ENCODE data around the gene SETD1A.

Gene SETD1A

GRCh38 chr16:31001507-31002249 lies 44.1 kb downstream of the SETD1A start:
- no peak overlapping the region for H3K4me3 ChIP-seq (ENCODE audit: extremely low read depth, insufficient read depth, low read length, poor library complexity, severe bottlenecking)
- peaks cover 26% of the 10 kb centered on the region for H3K4me1 ChIP-seq (ENCODE audit: control insufficient read depth, insufficient read depth, low read length, poor library complexity, severe bottlenecking)
- H3K36me3 ChIP-seq (ENCODE audit: control insufficient read depth, insufficient read depth, low read length), result no peaks in the 10 kb centered on the region
- no peaks in the 10 kb centered on the region for H3K9me3 ChIP-seq (ENCODE audit: control insufficient read depth, low read length)
- WGBS, 2 experiments (ENCODE audit: insufficient coverage in 2 of 2), result 79 to 81% methylated on average over 12 to 15 of the region's 16 CpGs
- no peak overlapping the region for H3K27ac ChIP-seq (ENCODE audit: low read depth, low read length, severe bottlenecking)

- no peak overlapping the region for H3K4me3 ChIP-seq (ENCODE audit: extremely low read depth, insufficient read depth, low read length, poor library complexity, severe bottlenecking)
- peaks cover 27% of the 10 kb centered on the region for H3K4me1 ChIP-seq (ENCODE audit: control insufficient read depth, insufficient read depth, low read length, poor library complexity, severe bottlenecking)
- no peak overlapping the region for H3K27ac ChIP-seq (ENCODE audit: low read depth, low read length, severe bottlenecking)
- 87 to 94% methylated on average over 8 to 9 of the region's 10 CpGs for WGBS, 2 experiments (ENCODE audit: insufficient coverage in 2 of 2)
- no peaks in the 10 kb centered on the region for H3K9me3 ChIP-seq (ENCODE audit: control insufficient read depth, low read length)
- H3K36me3 ChIP-seq (ENCODE audit: control insufficient read depth, insufficient read depth, low read length), result no peaks in the 10 kb centered on the region
These were observed 44.7 kb downstream of the SETD1A start for GRCh38 chr16:31002250-31002700.

DNA sequence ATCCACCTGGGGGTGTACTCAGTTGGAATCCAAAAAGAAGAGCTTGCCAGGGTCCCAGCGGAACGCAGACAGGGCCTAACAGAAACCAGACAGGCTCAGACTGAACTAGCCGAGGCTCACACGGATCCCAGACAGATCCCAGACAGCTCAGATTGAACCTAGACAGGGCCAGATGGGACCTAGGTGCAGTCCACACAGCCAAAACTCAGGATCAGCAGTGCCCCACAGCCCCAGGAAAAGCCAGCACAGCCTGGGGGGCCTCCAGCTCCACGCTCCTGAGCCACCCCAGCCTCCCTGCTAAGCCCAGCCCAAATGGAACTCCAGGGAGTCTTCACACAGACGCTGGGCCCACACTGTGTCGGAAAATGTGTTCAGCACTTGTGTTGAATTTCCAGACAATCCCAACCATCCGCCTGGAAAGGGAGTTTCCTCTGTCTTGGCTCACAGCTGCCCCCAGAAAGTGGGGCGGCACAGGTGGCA lies 45.3 kb downstream of the SETD1A start:
- H3K9me3 ChIP-seq (ENCODE audit: control insufficient read depth, low read length), result no peaks in the 10 kb centered on the region
- no peak overlapping the region for H3K27ac ChIP-seq (ENCODE audit: low read depth, low read length, severe bottlenecking)
- peaks cover 29% of the 10 kb centered on the region for H3K4me1 ChIP-seq (ENCODE audit: control insufficient read depth, insufficient read depth, low read length, poor library complexity, severe bottlenecking)
- 79 to 80% methylated on average over 8 to 9 of the region's 9 CpGs for WGBS, 2 experiments (ENCODE audit: insufficient coverage in 2 of 2)
- H3K4me3 ChIP-seq (ENCODE audit: extremely low read depth, insufficient read depth, low read length, poor library complexity, severe bottlenecking), result no peak overlapping the region
- no peaks in the 10 kb centered on the region for H3K36me3 ChIP-seq (ENCODE audit: control insufficient read depth, insufficient read depth, low read length)

- Histone ChIP-seq H3K36me3 (ENCODE audit: control insufficient read depth, insufficient read depth, low read length) (no peaks in the 10 kb centered on the region), H3K4me1 (ENCODE audit: control insufficient read depth, insufficient read depth, low read length, poor library complexity, severe bottlenecking) (peaks cover 22% of the 10 kb centered on the region), H3K9me3 (ENCODE audit: control insufficient read depth, low read length) (no peaks in the 10 kb centered on the region), H3K27ac (ENCODE audit: low read depth, low read length, severe bottlenecking) (no peak overlapping the region), H3K4me3 (ENCODE audit: extremely low read depth, insufficient read depth, low read length, poor library complexity, severe bottlenecking) (no peak overlapping the region)
- 94 to 100% methylated on average over 5 of the region's 6 CpGs for WGBS, 2 experiments (ENCODE audit: insufficient coverage in 2 of 2)
These were observed 46.2 kb downstream of the SETD1A start for GRCh38 chr16:31003744-31004143.

DNA sequence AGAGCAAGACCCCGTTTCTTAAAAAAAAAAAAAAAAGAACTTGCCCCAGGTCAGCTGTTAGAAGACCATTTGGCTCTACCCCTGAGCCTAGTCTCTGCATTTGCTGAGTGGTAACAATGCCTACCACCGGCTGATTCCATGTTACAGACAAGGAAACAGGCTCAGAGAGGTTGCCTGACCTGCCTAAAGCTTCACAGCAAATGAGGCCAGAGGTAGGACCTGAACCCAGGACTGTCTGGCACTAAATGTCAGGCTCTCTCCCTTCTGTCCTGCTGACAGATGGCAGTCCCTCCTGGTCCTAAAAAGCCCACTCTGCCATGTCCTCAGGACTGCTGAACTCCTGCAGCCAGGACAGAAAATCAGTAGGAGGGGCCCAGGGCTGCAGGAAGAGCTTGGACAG lies 47.1 kb downstream of the SETD1A start:
- 80 to 96% methylated on average over 2 of the region's 2 CpGs for WGBS, 2 experiments (ENCODE audit: insufficient coverage in 2 of 2)
- H3K4me3 ChIP-seq (ENCODE audit: extremely low read depth, insufficient read depth, low read length, poor library complexity, severe bottlenecking), result no peak overlapping the region
- H3K27ac ChIP-seq (ENCODE audit: low read depth, low read length, severe bottlenecking), result no peak overlapping the region
- H3K9me3 ChIP-seq (ENCODE audit: control insufficient read depth, low read length), result no peaks in the 10 kb centered on the region
- H3K4me1 ChIP-seq (ENCODE audit: control insufficient read depth, insufficient read depth, low read length, poor library complexity, severe bottlenecking), result peaks cover 17% of the 10 kb centered on the region
- no peaks in the 10 kb centered on the region for H3K36me3 ChIP-seq (ENCODE audit: control insufficient read depth, insufficient read depth, low read length)

DNA sequence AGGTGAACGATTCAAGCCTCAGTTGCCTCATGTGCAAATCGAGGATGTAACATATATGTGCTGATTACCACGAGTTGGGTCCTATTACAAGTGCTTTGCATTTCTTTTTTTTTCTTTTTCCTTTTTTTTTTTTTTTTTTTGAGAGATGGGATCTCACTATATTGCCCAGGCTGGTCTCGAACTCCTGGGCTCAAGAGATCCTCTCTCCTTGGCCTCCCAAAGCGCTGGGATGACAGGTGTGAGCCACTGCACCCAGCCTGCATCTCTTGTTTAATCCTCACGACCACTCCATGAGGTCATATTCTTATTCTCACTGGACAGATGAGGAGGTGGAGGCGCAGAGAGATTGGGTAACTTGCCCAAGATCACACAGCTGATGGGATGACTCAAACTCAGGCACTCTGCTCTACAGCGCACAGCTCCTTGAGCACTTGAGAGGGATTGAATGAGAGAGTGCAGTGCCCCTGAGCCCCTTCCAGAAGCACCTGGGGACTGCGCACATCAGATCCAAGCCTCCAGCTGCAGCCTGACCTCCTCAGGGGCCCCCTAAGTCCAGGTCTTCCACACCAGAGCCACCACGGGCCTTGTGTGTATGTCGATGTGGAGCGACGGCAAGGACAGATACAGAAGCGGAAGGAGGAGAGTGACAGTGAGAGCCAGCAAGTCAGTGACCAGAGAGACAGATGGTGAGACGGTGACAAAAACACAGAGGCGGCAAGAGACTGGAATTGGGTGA lies 48.0 kb downstream of the SETD1A start:
- H3K4me3 ChIP-seq (ENCODE audit: extremely low read depth, insufficient read depth, low read length, poor library complexity, severe bottlenecking), result no peak overlapping the region
- H3K27ac ChIP-seq (ENCODE audit: low read depth, low read length, severe bottlenecking), result no peak overlapping the region
- H3K36me3 ChIP-seq (ENCODE audit: control insufficient read depth, insufficient read depth, low read length), result no peaks in the 10 kb centered on the region
- H3K9me3 ChIP-seq (ENCODE audit: control insufficient read depth, low read length), result no peaks in the 10 kb centered on the region
- WGBS, 2 experiments (ENCODE audit: insufficient coverage in 2 of 2), result 83 to 87% methylated on average over 10 to 12 of the region's 16 CpGs
- peaks cover 17% of the 10 kb centered on the region for H3K4me1 ChIP-seq (ENCODE audit: control insufficient read depth, insufficient read depth, low read length, poor library complexity, severe bottlenecking)

GRCh38 chr16:31006086-31006385 lies 48.5 kb downstream of the SETD1A start:
- peaks cover 17% of the 10 kb centered on the region for H3K4me1 ChIP-seq (ENCODE audit: control insufficient read depth, insufficient read depth, low read length, poor library complexity, severe bottlenecking)
- no peak overlapping the region for H3K27ac ChIP-seq (ENCODE audit: low read depth, low read length, severe bottlenecking)
- H3K4me3 ChIP-seq (ENCODE audit: extremely low read depth, insufficient read depth, low read length, poor library complexity, severe bottlenecking), result no peak overlapping the region
- no peaks in the 10 kb centered on the region for H3K9me3 ChIP-seq (ENCODE audit: control insufficient read depth, low read length)
- WGBS, 2 experiments (ENCODE audit: insufficient coverage in 2 of 2), result 68 to 74% methylated on average over 6 to 7 of the region's 7 CpGs
- H3K36me3 ChIP-seq (ENCODE audit: control insufficient read depth, insufficient read depth, low read length), result no peaks in the 10 kb centered on the region

- Histone ChIP-seq H3K9me3 (ENCODE audit: control insufficient read depth, low read length) (no peaks in the 10 kb centered on the region), H3K4me3 (ENCODE audit: extremely low read depth, insufficient read depth, low read length, poor library complexity, severe bottlenecking) (no peak overlapping the region)
- 86 to 89% methylated on average over 7 to 8 of the region's 8 CpGs for WGBS, 2 experiments (ENCODE audit: insufficient coverage in 2 of 2)
These were observed 49.0 kb downstream of the SETD1A start for GRCh38 chr16:31006589-31006988.

DNA sequence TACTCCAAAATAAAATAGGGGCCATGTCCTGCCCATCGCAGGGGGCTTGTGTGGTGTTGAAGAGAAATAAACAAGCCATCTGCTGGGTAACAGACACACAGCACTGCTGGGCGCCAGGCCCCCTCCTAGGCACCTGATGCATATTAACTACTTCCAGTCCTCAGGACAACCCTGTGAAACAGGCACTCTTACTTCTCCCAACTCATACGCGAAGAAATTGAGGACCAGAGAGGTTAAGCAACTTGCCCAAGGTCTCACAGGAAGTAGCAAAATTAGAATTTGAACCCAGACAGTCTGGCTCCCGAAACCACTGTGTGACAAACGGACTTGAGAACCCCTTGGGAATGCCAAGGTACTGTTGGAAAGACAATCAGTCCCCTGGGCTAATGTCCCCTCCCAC lies 50.1 kb downstream of the SETD1A start:
- no peaks in the 10 kb centered on the region for H3K9me3 ChIP-seq (ENCODE audit: control insufficient read depth, low read length)
- no peaks in the 10 kb centered on the region for H3K36me3 ChIP-seq (ENCODE audit: control insufficient read depth, insufficient read depth, low read length)
- H3K4me1 ChIP-seq (ENCODE audit: control insufficient read depth, insufficient read depth, low read length, poor library complexity, severe bottlenecking), result peaks cover 17% of the 10 kb centered on the region
- WGBS, 2 experiments (ENCODE audit: insufficient coverage in 2 of 2), result 68 to 69% methylated on average over 5 to 6 of the region's 6 CpGs
- no peak overlapping the region for H3K27ac ChIP-seq (ENCODE audit: low read depth, low read length, severe bottlenecking)
- H3K4me3 ChIP-seq (ENCODE audit: extremely low read depth, insufficient read depth, low read length, poor library complexity, severe bottlenecking), result no peak overlapping the region

More at GRCh38 chr16:31006589-31006988, 49.0 kb downstream of the SETD1A start:
- H3K27ac ChIP-seq (ENCODE audit: low read depth, low read length, severe bottlenecking), result no peak overlapping the region
- no peaks in the 10 kb centered on the region for H3K36me3 ChIP-seq (ENCODE audit: control insufficient read depth, insufficient read depth, low read length)
- H3K4me1 ChIP-seq (ENCODE audit: control insufficient read depth, insufficient read depth, low read length, poor library complexity, severe bottlenecking), result peaks cover 17% of the 10 kb centered on the region

DNA sequence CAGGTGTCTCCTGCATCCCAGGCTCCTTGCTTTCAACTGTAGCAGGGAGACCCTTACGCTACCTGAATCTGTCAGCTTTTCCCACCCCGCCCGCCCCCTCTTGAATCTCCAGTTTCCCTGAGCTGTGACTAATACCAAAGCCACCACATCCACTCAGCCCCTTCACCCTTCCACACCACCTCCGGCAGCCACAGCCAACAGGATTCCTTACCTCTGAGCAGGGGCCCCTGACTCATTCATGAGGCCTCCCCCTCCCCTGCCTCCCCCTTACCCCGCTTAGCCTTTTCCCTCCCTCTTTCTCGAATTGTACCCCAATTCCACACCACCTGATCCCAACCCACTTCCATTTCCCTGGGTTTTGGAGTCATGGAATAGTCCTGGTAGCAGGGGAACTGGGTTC lies 50.6 kb downstream of the SETD1A start:
- no peaks in the 10 kb centered on the region for H3K9me3 ChIP-seq (ENCODE audit: control insufficient read depth, low read length)
- no peaks in the 10 kb centered on the region for H3K36me3 ChIP-seq (ENCODE audit: control insufficient read depth, insufficient read depth, low read length)
- H3K4me3 ChIP-seq (ENCODE audit: extremely low read depth, insufficient read depth, low read length, poor library complexity, severe bottlenecking), result no peak overlapping the region
- WGBS, 2 experiments (ENCODE audit: insufficient coverage in 2 of 2), result 38% methylated on average over 2 of the region's 6 CpGs
- peaks cover 17% of the 10 kb centered on the region for H3K4me1 ChIP-seq (ENCODE audit: control insufficient read depth, insufficient read depth, low read length, poor library complexity, severe bottlenecking)
- H3K27ac ChIP-seq (ENCODE audit: low read depth, low read length, severe bottlenecking), result no peak overlapping the region

- H3K36me3 ChIP-seq (ENCODE audit: control insufficient read depth, insufficient read depth, low read length), result no peaks in the 10 kb centered on the region
- WGBS, 2 experiments (ENCODE audit: insufficient coverage in 2 of 2), result 83 to 91% methylated on average over 5 of the region's 5 CpGs
- H3K4me3 ChIP-seq (ENCODE audit: extremely low read depth, insufficient read depth, low read length, poor library complexity, severe bottlenecking), result no peak overlapping the region
- peaks cover 17% of the 10 kb centered on the region for H3K4me1 ChIP-seq (ENCODE audit: control insufficient read depth, insufficient read depth, low read length, poor library complexity, severe bottlenecking)
- H3K27ac ChIP-seq (ENCODE audit: low read depth, low read length, severe bottlenecking), result no peak overlapping the region
- no peaks in the 10 kb centered on the region for H3K9me3 ChIP-seq (ENCODE audit: control insufficient read depth, low read length)
These were observed 51.0 kb downstream of the SETD1A start for GRCh38 chr16:31008551-31008950.
